Diencephalon (tissue), 1 donor: ENCODE results near the gene KRT33A. TPM values are rescaled to one million over a fixed set of nuclear protein-coding genes. Genes with fewer than 3 reads are reported as not detected.

Experiments
- total RNA-seq: library from RNA; depleted of rRNA; stranded (reverse); fragments of >200 nt; gene quantifications from one replicate; pipeline ENCODE4 v1.2.3, GENCODE V29; 2014

The KRT33A gene
- not detected for total RNA-seq

GRCh38 chr17:41350381-41350878 lies at the start of gene KRT33A:
Gene KRT33A (minus strand): TSS chr17:41350828. CDS start chr17:41350767, 61 bp downstream.

GRCh38 chr17:41396996-41397660 lies 46.5 kb upstream of the KRT33A start, which contains the start of gene KRT31:
Gene KRT31 (minus strand): TSS chr17:41397608. CDS start chr17:41397539, 69 bp downstream.

GRCh38 chr17:41381943-41382342 lies 31.3 kb upstream of the KRT33A start, which contains the start of gene KRT34:
Gene KRT34 (minus strand): TSS chr17:41382306. CDS start chr17:41382246, 60 bp downstream.

GRCh38 chr17:41369713-41370112 lies 19.1 kb upstream of the KRT33A start, which contains the start of gene KRT33B:
Gene KRT33B (minus strand): TSS chr17:41369813. CDS start chr17:41369750, 63 bp downstream.

GRCh38 chr17:41315204-41315794 lies 35.3 kb downstream of the KRT33A start, which contains the start of gene KRTAP17-1:
Gene KRTAP17-1 (minus strand): TSS chr17:41315710. CDS start chr17:41315650, 60 bp downstream.

GRCh38 chr17:41308918-41309359 lies 41.7 kb downstream of the KRT33A start, which contains the start of gene KRTAP16-1:
Gene KRTAP16-1 (minus strand): TSS chr17:41309309. CDS start chr17:41309253, 56 bp downstream.

GRCh38 chr17:41301916-41302901 lies 48.4 kb downstream of the KRT33A start, which contains the start of gene KRTAP29-1:
Gene KRTAP29-1 (minus strand): TSS chr17:41302851. CDS start chr17:41302851, 0 bp downstream.

Other genes with a start within 250 kb of the KRT33A start
- not detected for gene KRTAP4-16, start 248.6 kb downstream of the KRT33A start, total RNA-seq
- gene KRTAP4-9, start 245.4 kb downstream of the KRT33A start, total RNA-seq, result not detected
- not detected for gene KRTAP4-11, start 232.5 kb downstream of the KRT33A start, total RNA-seq
- not detected for gene KRTAP4-12, start 226.6 kb downstream of the KRT33A start, total RNA-seq
- gene KRTAP4-6, start 210.3 kb downstream of the KRT33A start, total RNA-seq, result not detected
- not detected for gene KRTAP4-5, start 201.0 kb downstream of the KRT33A start, total RNA-seq
- gene KRTAP4-4, start 190.1 kb downstream of the KRT33A start, total RNA-seq, result not detected
- gene KRTAP4-3, start 182.6 kb downstream of the KRT33A start, total RNA-seq, result not detected
- not detected for gene KRTAP4-2, start 172.6 kb downstream of the KRT33A start, total RNA-seq
- gene KRTAP4-1, start 165.9 kb downstream of the KRT33A start, total RNA-seq, result not detected
- not detected for gene KRTAP9-1, start 160.9 kb downstream of the KRT33A start, total RNA-seq
- not detected for gene KRTAP9-2, start 124.2 kb downstream of the KRT33A start, total RNA-seq
- not detected for gene KRTAP9-3, start 118.4 kb downstream of the KRT33A start, total RNA-seq
- not detected for gene KRTAP9-8, start 112.8 kb downstream of the KRT33A start, total RNA-seq
- not detected for gene KRTAP9-4, start 101.1 kb downstream of the KRT33A start, total RNA-seq
- gene KRTAP9-9, start 95.4 kb downstream of the KRT33A start, total RNA-seq, result not detected
- gene KRTAP9-6, start 85.5 kb downstream of the KRT33A start, total RNA-seq, result not detected
- not detected for gene KRTAP9-7, start 75.1 kb downstream of the KRT33A start, total RNA-seq
- not detected for gene KRTAP29-1, start 48.0 kb downstream of the KRT33A start, total RNA-seq
- gene KRTAP16-1, start 41.5 kb downstream of the KRT33A start, total RNA-seq, result not detected
- gene KRTAP17-1, start 35.1 kb downstream of the KRT33A start, total RNA-seq, result not detected
- gene KRT33B, start 19.0 kb upstream of the KRT33A start, total RNA-seq, result not detected
- not detected for gene KRT34, start 31.5 kb upstream of the KRT33A start, total RNA-seq
- 0.23 TPM for gene KRT31, start 46.8 kb upstream of the KRT33A start, total RNA-seq
- not detected for gene KRT37, start 73.8 kb upstream of the KRT33A start, total RNA-seq
- gene KRT38, start 90.2 kb upstream of the KRT33A start, total RNA-seq, result not detected
- not detected for gene KRT32, start 116.6 kb upstream of the KRT33A start, total RNA-seq
- not detected for gene KRT35, start 130.3 kb upstream of the KRT33A start, total RNA-seq
- gene KRT36, start 139.1 kb upstream of the KRT33A start, total RNA-seq, result not detected
- not detected for gene KRT13, start 154.8 kb upstream of the KRT33A start, total RNA-seq
- gene KRT15, start 168.1 kb upstream of the KRT33A start, total RNA-seq, result not detected
- gene KRT19, start 177.5 kb upstream of the KRT33A start, total RNA-seq, result 22.1 TPM
- not detected for gene KRT9, start 221.2 kb upstream of the KRT33A start, total RNA-seq
- not detected for gene KRT14, start 236.1 kb upstream of the KRT33A start, total RNA-seq